HepG2 (cell line): Measurements from ENCODE around the gene GLIS1. TPM values are rescaled to one million over a fixed set of nuclear protein-coding genes. Genes with fewer than 3 reads are reported as not detected.

Experiments
- ATAC-seq: fragments of 200-7000 bp; cut with Tn5 transposase; 3 replicates; pipeline ENCODE4 v1.9.1; 2020; ENCODE audit warnings: mild to moderate bottlenecking, moderate library complexity
- BruUV-seq: library from RNA; stranded (reverse); fragments of 400-500 nt; replicated peaks from 2 replicates; lab custom pipeline; 2021; lab: Mats Ljungman, UMichigan
- CTCF ChIA-PET: fragments of 300-600 bp; formaldehyde crosslinking; extraction: SDS; loops from one replicate; lab custom pipeline; 2021; ENCODE audit warnings: low total read pairs, inconsistent platforms, low intra/inter-chr PET ratio; lab: Yijun Ruan, JAX
- POLR2A ChIA-PET: fragments of 350-600 bp; sonication (Branson Sonifier 250); formaldehyde crosslinking; loops from one replicate; lab custom pipeline; 2020; ENCODE audit warnings: antibody characterized with exemption, inconsistent platforms; lab: Yijun Ruan, JAX
- DNase-seq: peaks from one replicate; pipeline ENCODE4 v3.0.0-alpha.2; 2015; ENCODE audit warnings: low spot score
- FAIRE-seq: peaks from 3 replicates; lab custom pipeline; 2011; peaks lifted over from hg19 to GRCh38; lab: Jason Lieb, UNC
- H2AFZ ChIP-seq: one replicate; pipeline ENCODE4 v1.6.1; 2011; ENCODE audit warnings: low read length, inconsistent platforms
- H3K27ac ChIP-seq: fragments of 300-600 bp; 3 replicates; pipeline ENCODE4 v1.8.0; 2011; ENCODE audit warnings: mixed run types, mild to moderate bottlenecking, mixed read lengths, low read length, inconsistent platforms; ENCODE audit not compliant: insufficient read depth; ENCODE audit errors: extremely low read length
- H3K27me3 ChIP-seq, 2 experiments: fragments of 200-600 bp in 1 of 2; 2 replicates in 1 of 2; 3 replicates in 1 of 2; pipeline versions ENCODE4 v1.6.0 to v1.8.0; 2011; ENCODE audit warnings: low read length in 2 of 2, mild to moderate bottlenecking in 2 of 2, moderate library complexity in 2 of 2, inconsistent platforms in 1 of 2; ENCODE audit not compliant: insufficient read depth in 2 of 2, control insufficient read depth in 1 of 2
- H3K36me3 ChIP-seq, 2 experiments: fragments of 200-600 bp in 1 of 2; replicated peaks in 1 of 2; 2 replicates in 1 of 2; 3 replicates in 1 of 2; pipeline versions ENCODE4 v1.5.1 to v1.8.0; 2011; ENCODE audit warnings: low read length in 2 of 2, inconsistent platforms in 1 of 2; ENCODE audit not compliant: insufficient read depth in 2 of 2, control insufficient read depth in 1 of 2
- H3K4me1 ChIP-seq: 2 replicates; pipeline ENCODE4 v1.5.1; 2012; ENCODE audit warnings: low read length, inconsistent platforms; ENCODE audit not compliant: insufficient read depth
- H3K4me2 ChIP-seq: 2 replicates; pipeline ENCODE4 v1.6.0; 2011; ENCODE audit warnings: low read depth, low read length, inconsistent platforms
- H3K4me3 ChIP-seq, 3 experiments: fragments of 200-600 bp in 1 of 3; sonication (generic), shearing (Covaris generic) in 1 of 3; replicated peaks in 1 of 3; 2 replicates each; pipeline ENCODE4 v1.5.1; 2011 to 2016; ENCODE audit warnings: low read length in 3 of 3, inconsistent platforms in 2 of 3, low read depth in 2 of 3, mild to moderate bottlenecking in 2 of 3, control low read depth in 1 of 3, mixed read lengths in 1 of 3; ENCODE audit not compliant: insufficient read depth in 1 of 3
- H3K79me2 ChIP-seq: one replicate; pipeline ENCODE4 v1.6.1; 2011; ENCODE audit warnings: low read length, inconsistent platforms; ENCODE audit not compliant: insufficient read depth
- H3K9ac ChIP-seq: 2 replicates; pipeline ENCODE4 v1.6.0; 2011; ENCODE audit warnings: mild to moderate bottlenecking, low read depth, low read length, inconsistent platforms; ENCODE audit not compliant: insufficient read depth
- H3K9me3 ChIP-seq: 2 replicates; pipeline ENCODE4 v1.5.1; 2012; ENCODE audit warnings: mild to moderate bottlenecking, low read length
- H4K20me1 ChIP-seq: 2 replicates; pipeline ENCODE4 v1.6.0; 2011; ENCODE audit warnings: inconsistent platforms, mild to moderate bottlenecking, low read length, moderate library complexity; ENCODE audit not compliant: insufficient read depth
- FOXA3 ChIP-seq: IDR thresholded peaks from 2 replicates; pipeline ENCODE4 v1.6.1; 2016; ENCODE audit warnings: missing genetic modification reagents, missing compliant biosample characterization
- HCFC1 ChIP-seq: fragments of 150-350 bp; IDR thresholded peaks from 2 replicates; pipeline ENCODE4 v1.6.1; 2014; ENCODE audit warnings: low read depth, low read length
- HNRNPL ChIP-seq: fragments of 200-400 bp; formaldehyde crosslinking; IDR thresholded peaks from 2 replicates; pipeline ENCODE4 v1.6.1; 2017; ENCODE audit warnings: mild to moderate bottlenecking, low read depth, low read length
- MAFG ChIP-seq: sonication (generic); formaldehyde crosslinking; IDR thresholded peaks from 2 replicates; pipeline ENCODE4 v1.5.1; 2020; ENCODE audit warnings: mild to moderate bottlenecking, missing genetic modification reagents
- NCOA5 ChIP-seq: sonication (generic); formaldehyde crosslinking; IDR thresholded peaks from 2 replicates; pipeline ENCODE4 v1.4.0; 2020; ENCODE audit warnings: missing genetic modification reagents
- NFYC ChIP-seq: IDR thresholded peaks from 2 replicates; pipeline ENCODE4 v1.6.1; 2016; ENCODE audit warnings: missing genetic modification reagents, missing compliant biosample characterization
- SRY ChIP-seq: sonication (generic); formaldehyde crosslinking; IDR thresholded peaks from 2 replicates; pipeline ENCODE4 v1.8.0; 2022; ENCODE audit warnings: mild to moderate bottlenecking, missing genetic modification reagents
- ZFX ChIP-seq: sonication (generic); formaldehyde crosslinking; IDR thresholded peaks from 2 replicates; pipeline ENCODE4 v1.4.0; 2020; ENCODE audit warnings: mild to moderate bottlenecking, low read depth, missing genetic modification reagents, moderate library complexity
- ZFY ChIP-seq: sonication (generic); formaldehyde crosslinking; IDR thresholded peaks from 2 replicates; pipeline ENCODE4 v1.4.0; 2020; ENCODE audit warnings: missing genetic modification reagents
- ZNF749 ChIP-seq: sonication (generic); formaldehyde crosslinking; IDR thresholded peaks from 2 replicates; pipeline ENCODE4 v1.8.0; 2022; ENCODE audit warnings: mild to moderate bottlenecking, missing genetic modification reagents, moderate library complexity, borderline replicate concordance
- ZSCAN9 ChIP-seq: IDR thresholded peaks from 2 replicates; pipeline ENCODE4 v1.6.1; 2016; ENCODE audit warnings: borderline replicate concordance
- WGBS: methylation state at CpG from one replicate; pipeline ENCODE4 v1.1.6; 2017; ENCODE audit warnings: low lambda C conversion rate; 5-methylcytosine and 5-hydroxymethylcytosine counted together
- in situ Hi-C: cut with HindIII; loops from 2 replicates; pipeline ENCODE4 v1.10.0; 2017; ENCODE audit warnings: low pct_unique_long_range_greater_than_20kb; ENCODE audit not compliant: extremely low pct_ligation_motif_present
- intact Hi-C: fragments of 100-400 bp; cut with micrococcal nuclease; formaldehyde crosslinking; loops from one replicate; pipeline ENCODE4 v1.10.0; 2022; ENCODE audit not compliant: unreplicated experiment
- polyA plus RNA-seq, 8 experiments: library from polyadenylated mRNA; depleted of rRNA in 3 of 8; stranded (reverse) in 7 of 8; unstranded in 1 of 8; fragments of >200 nt; fragmentation: Illumina TruSeq in 4 of 8; extraction: Trizol in 4 of 8; gene quantifications; 2 replicates each; pipeline versions ENCODE4 v1.2.1 to v1.2.3, GENCODE V29; 2011 to 2016; ENCODE audit warnings: low read depth in 4 of 8, missing spikeins in 1 of 8, mixed read lengths in 1 of 8; ENCODE audit not compliant: insufficient read depth in 1 of 8
- total RNA-seq, 5 experiments: library from RNA; depleted of rRNA; stranded (reverse); fragments of >200 nt; fragmentation: Illumina TruSeq; extraction: Trizol; gene quantifications; 2 replicates each; pipeline ENCODE4 v1.2.3, GENCODE V29; 2016; ENCODE audit warnings: low read depth in 1 of 5
- TF ChIP-seq, protein P1 (sequence below): fragments of 450-650 bp; IDR thresholded peaks from 2 replicates; pipeline ENCODE4 v1.6.1; 2016
- TF ChIP-seq, protein P2 (sequence below): sonication (generic); formaldehyde crosslinking; IDR thresholded peaks from 2 replicates; pipeline ENCODE4 v1.5.0; 2020; ENCODE audit warnings: mild to moderate bottlenecking, missing genetic modification reagents
- TF ChIP-seq, protein P3 (sequence below): IDR thresholded peaks from 2 replicates; pipeline ENCODE4 v1.6.1; 2012; ENCODE audit warnings: inconsistent platforms
- TF ChIP-seq, protein P4 (sequence below): sonication (generic); formaldehyde crosslinking; IDR thresholded peaks from 2 replicates; pipeline ENCODE4 v1.4.0; 2020; ENCODE audit warnings: mild to moderate bottlenecking, missing genetic modification reagents

Gene GLIS1
- total and polyA plus RNA-seq, 2 of the 13 experiments (the other 11 are each of a cell fraction or from before 2014, with no cell fraction given), result 0.03 TPM; not detected in 1

DNA sequence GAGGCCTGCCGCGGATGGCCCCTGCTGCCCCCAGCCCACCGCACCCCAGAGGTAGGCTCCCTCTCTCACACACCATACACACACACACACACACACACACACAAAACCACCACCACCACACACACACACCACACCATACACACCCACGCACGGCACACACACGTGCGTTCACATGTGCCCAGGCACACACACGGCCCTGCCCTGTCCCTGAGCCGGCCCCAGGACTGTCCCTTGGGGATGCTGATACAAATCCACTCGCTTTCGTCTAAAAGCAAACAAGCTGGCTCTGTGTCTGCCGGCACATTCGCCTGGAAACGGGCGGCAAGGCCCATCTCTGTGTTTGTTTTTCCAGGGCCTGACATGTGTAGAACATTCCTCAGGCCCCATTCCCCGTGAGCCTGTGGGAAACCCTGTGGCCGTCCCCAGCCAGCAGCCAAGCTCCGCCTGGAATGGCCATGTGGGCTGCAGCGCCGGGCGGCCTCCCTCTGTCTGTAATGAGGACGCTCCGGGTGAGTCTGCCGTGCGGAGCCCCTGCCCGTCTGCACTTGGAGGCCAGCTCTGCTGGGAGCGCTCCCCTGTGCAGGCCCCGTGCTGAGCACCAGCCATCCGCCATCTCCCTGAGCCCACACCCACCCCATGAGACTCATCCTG is 212.4 kb downstream of the GLIS1 start:
- Histone ChIP-seq H3K79me2 (no peaks in the 10 kb centered on the region), H3K36me3 (no peaks in the 10 kb centered on the region), H3K4me2 (no peak overlapping the region), H3K4me1 (peaks cover 11% of the 10 kb centered on the region), H3K9me3 (no peaks in the 10 kb centered on the region), H4K20me1 (no peaks in the 10 kb centered on the region), H3K4me3 (no peak overlapping the region; a peak in 1 of 6 replicates), H2AFZ (no peak overlapping the region), H3K27me3 (peaks cover 11 to 53% of the 10 kb centered on the region in 2 experiments), H3K9ac (no peak overlapping the region), H3K27ac (no peak overlapping the region)
- WGBS, result 18% methylated on average over 7 of the region's 29 CpGs
- ChIA-PET POLR2A (no interaction called here), CTCF (no interaction called here)
- intact Hi-C loops, result no loop called here
- BruUV-seq, result no TSS peak
- in situ Hi-C loops, result no loop called here
- FAIRE-seq, result no peak
- DNase-seq, result peak; percentile 65
- ATAC-seq, result peak; percentile 69
- TF ChIP-seq ZFX (CRISPR knock-in tag), result peak; percentile 46; the same call in 1 of the 2 replicates
- no peak for TF ChIP-seq MAFG (CRISPR knock-in tag)
- TF ChIP-seq HCFC1, result no peak
- peak; percentile 37; the same call in 1 of the 2 replicates for TF ChIP-seq ZFY (CRISPR knock-in tag)
- TF ChIP-seq, protein P1, sequence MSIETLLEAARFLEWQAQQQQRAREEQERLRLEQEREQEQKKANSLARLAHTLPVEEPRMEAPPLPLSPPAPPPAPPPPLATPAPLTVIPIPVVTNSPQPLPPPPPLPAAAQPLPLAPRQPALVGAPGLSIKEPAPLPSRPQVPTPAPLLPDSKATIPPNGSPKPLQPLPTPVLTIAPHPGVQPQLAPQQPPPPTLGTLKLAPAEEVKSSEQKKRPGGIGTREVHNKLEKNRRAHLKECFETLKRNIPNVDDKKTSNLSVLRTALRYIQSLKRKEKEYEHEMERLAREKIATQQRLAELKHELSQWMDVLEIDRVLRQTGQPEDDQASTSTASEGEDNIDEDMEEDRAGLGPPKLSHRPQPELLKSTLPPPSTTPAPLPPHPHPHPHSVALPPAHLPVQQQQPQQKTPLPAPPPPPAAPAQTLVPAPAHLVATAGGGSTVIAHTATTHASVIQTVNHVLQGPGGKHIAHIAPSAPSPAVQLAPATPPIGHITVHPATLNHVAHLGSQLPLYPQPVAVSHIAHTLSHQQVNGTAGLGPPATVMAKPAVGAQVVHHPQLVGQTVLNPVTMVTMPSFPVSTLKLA, result peak; percentile 84
- TF ChIP-seq ZNF749, result no peak
- TF ChIP-seq, protein P2, sequence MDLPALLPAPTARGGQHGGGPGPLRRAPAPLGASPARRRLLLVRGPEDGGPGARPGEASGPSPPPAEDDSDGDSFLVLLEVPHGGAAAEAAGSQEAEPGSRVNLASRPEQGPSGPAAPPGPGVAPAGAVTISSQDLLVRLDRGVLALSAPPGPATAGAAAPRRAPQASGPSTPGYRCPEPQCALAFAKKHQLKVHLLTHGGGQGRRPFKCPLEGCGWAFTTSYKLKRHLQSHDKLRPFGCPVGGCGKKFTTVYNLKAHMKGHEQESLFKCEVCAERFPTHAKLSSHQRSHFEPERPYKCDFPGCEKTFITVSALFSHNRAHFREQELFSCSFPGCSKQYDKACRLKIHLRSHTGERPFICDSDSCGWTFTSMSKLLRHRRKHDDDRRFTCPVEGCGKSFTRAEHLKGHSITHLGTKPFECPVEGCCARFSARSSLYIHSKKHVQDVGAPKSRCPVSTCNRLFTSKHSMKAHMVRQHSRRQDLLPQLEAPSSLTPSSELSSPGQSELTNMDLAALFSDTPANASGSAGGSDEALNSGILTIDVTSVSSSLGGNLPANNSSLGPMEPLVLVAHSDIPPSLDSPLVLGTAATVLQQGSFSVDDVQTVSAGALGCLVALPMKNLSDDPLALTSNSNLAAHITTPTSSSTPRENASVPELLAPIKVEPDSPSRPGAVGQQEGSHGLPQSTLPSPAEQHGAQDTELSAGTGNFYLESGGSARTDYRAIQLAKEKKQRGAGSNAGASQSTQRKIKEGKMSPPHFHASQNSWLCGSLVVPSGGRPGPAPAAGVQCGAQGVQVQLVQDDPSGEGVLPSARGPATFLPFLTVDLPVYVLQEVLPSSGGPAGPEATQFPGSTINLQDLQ (CRISPR knock-in tag), result peak; percentile 60; the same call in 1 of the 2 replicates
- TF ChIP-seq, protein P3, sequence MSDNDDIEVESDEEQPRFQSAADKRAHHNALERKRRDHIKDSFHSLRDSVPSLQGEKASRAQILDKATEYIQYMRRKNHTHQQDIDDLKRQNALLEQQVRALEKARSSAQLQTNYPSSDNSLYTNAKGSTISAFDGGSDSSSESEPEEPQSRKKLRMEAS, result peak; percentile 59
- peak; percentile 19; the same call in 1 of the 2 replicates for TF ChIP-seq FOXA3 (CRISPR knock-in tag)
- no peak for TF ChIP-seq NCOA5 (CRISPR knock-in tag)
- TF ChIP-seq HNRNPL, result 0 out of 2 replicates have a peak, but pooled peaks have one; percentile 43
- no peak for TF ChIP-seq NFYC (CRISPR knock-in tag)
- no peak for TF ChIP-seq ZSCAN9 (CRISPR knock-in tag)
- TF ChIP-seq SRY (CRISPR knock-in tag), result no peak
- TF ChIP-seq, protein P4, sequence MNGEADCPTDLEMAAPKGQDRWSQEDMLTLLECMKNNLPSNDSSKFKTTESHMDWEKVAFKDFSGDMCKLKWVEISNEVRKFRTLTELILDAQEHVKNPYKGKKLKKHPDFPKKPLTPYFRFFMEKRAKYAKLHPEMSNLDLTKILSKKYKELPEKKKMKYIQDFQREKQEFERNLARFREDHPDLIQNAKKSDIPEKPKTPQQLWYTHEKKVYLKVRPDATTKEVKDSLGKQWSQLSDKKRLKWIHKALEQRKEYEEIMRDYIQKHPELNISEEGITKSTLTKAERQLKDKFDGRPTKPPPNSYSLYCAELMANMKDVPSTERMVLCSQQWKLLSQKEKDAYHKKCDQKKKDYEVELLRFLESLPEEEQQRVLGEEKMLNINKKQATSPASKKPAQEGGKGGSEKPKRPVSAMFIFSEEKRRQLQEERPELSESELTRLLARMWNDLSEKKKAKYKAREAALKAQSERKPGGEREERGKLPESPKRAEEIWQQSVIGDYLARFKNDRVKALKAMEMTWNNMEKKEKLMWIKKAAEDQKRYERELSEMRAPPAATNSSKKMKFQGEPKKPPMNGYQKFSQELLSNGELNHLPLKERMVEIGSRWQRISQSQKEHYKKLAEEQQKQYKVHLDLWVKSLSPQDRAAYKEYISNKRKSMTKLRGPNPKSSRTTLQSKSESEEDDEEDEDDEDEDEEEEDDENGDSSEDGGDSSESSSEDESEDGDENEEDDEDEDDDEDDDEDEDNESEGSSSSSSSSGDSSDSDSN (CRISPR knock-in tag), result 0 out of 2 replicates have a peak, but pooled peaks have one; percentile 30
